Measurements from ENCODE around the gene CERK. TPM values are rescaled to one million over a fixed set of nuclear protein-coding genes. Genes with fewer than 3 reads are reported as not detected.

The CERK gene
- total RNA-seq, 4 donors from 2014 or later: 20.3 to 42.0 (median 24.7) TPM

GRCh38 chr22:46721501-46722085 is 16.5 kb downstream of the CERK start:
- 80 to 83% methylated on average over 16 of the region's 16 CpGs for WGBS, 2 donors
- Histone ChIP-seq H3K27ac (no peak overlapping the region), H3K36me3 (peaks cover 3 to 53% (median 13%) of the 10 kb centered on the region in 3 donors), H3K9me3 (no peaks in the 10 kb centered on the region), H3K27me3 (no peaks in the 10 kb centered on the region), H3K4me1 (peaks cover 0 to 10% (median 0%) of the 10 kb centered on the region in 4 donors), H3K4me3 (no peak overlapping the region)
- no peak for TF ChIP-seq POLR2A (IDR thresholded peaks at IDR 0.05)
- no peak for TF ChIP-seq CTCF (IDR thresholded peaks at IDR 0.05)
- TF ChIP-seq EP300 (IDR thresholded peaks at IDR 0.05): no peak
- no peak for DNase-seq (ENCODE audit: low spot score in 2 of 2)

GRCh38 chr22:46719921-46720320 is 18.1 kb downstream of the CERK start:
- TF ChIP-seq CTCF (IDR thresholded peaks at IDR 0.05) (no peak), EP300 (IDR thresholded peaks at IDR 0.05) (no peak), POLR2A (IDR thresholded peaks at IDR 0.05) (no peak)
- Histone ChIP-seq H3K4me3 (no peak overlapping the region), H3K4me1 (peaks cover 0 to 3% (median under 1%) of the 10 kb centered on the region in 4 donors), H3K9me3 (no peaks in the 10 kb centered on the region), H3K27me3 (no peaks in the 10 kb centered on the region), H3K27ac (no peak overlapping the region), H3K36me3 (peaks cover 3 to 65% (median 7%) of the 10 kb centered on the region in 3 donors)
- DNase-seq (ENCODE audit: low spot score in 2 of 2): no peak
- 91% methylated on average over 11 of the region's 11 CpGs for WGBS, 2 donors

- TF ChIP-seq POLR2A (IDR thresholded peaks at IDR 0.05) (no peak), CTCF (IDR thresholded peaks at IDR 0.05) (no peak), EP300 (IDR thresholded peaks at IDR 0.05) (no peak)
- H3K4me1 ChIP-seq: peaks cover 0 to 13% (median 7%) of the 10 kb centered on the region in 4 donors
- peak overlapping the region in 2 of 4 donors; percentile 43 to 45 for H3K27ac ChIP-seq
- H3K9me3 ChIP-seq: no peaks in the 10 kb centered on the region
- peaks cover 5 to 72% (median 7%) of the 10 kb centered on the region in 3 donors for H3K36me3 ChIP-seq
- 32 to 40% methylated on average over 4 of the region's 4 CpGs for WGBS, 2 donors
- no peaks in the 10 kb centered on the region for H3K27me3 ChIP-seq
- H3K4me3 ChIP-seq: no peak overlapping the region
- DNase-seq (ENCODE audit: low spot score in 2 of 2): no peak
Measured at GRCh38 chr22:46714550-46714949, 23.5 kb downstream of the CERK start.

GRCh38 chr22:46712288-46712687 is 25.8 kb downstream of the CERK start:
- H3K36me3 ChIP-seq: peaks cover 6 to 72% (median 21%) of the 10 kb centered on the region in 3 donors
- no peak for TF ChIP-seq EP300 (IDR thresholded peaks at IDR 0.05)
- no peak for TF ChIP-seq CTCF (IDR thresholded peaks at IDR 0.05)
- no peak for TF ChIP-seq POLR2A (IDR thresholded peaks at IDR 0.05)
- peaks cover 0 to 13% (median 7%) of the 10 kb centered on the region in 4 donors for H3K4me1 ChIP-seq
- no peaks in the 10 kb centered on the region for H3K27me3 ChIP-seq
- no peak overlapping the region for H3K27ac ChIP-seq
- no peak overlapping the region for H3K4me3 ChIP-seq
- 93% methylated on average over 8 of the region's 8 CpGs for WGBS, 2 donors
- no peaks in the 10 kb centered on the region for H3K9me3 ChIP-seq
- no peak for DNase-seq (ENCODE audit: low spot score in 2 of 2)

- WGBS, 2 donors: 83 to 86% methylated on average over 11 of the region's 11 CpGs
- Histone ChIP-seq H3K9me3 (no peaks in the 10 kb centered on the region), H3K27ac (no peak overlapping the region), H3K4me1 (peaks cover 0 to 13% (median 7%) of the 10 kb centered on the region in 4 donors), H3K27me3 (no peaks in the 10 kb centered on the region), H3K4me3 (no peak overlapping the region), H3K36me3 (peaks cover 6 to 74% (median 22%) of the 10 kb centered on the region in 3 donors)
- DNase-seq (ENCODE audit: low spot score in 2 of 2): no peak
- TF ChIP-seq EP300 (IDR thresholded peaks at IDR 0.05): no peak
- no peak for TF ChIP-seq CTCF (IDR thresholded peaks at IDR 0.05)
- TF ChIP-seq POLR2A (IDR thresholded peaks at IDR 0.05): no peak
Measured at GRCh38 chr22:46710806-46711205, 27.2 kb downstream of the CERK start.
